Measurements from ENCODE around the gene CCDC15.

The CCDC15 gene

DNA sequence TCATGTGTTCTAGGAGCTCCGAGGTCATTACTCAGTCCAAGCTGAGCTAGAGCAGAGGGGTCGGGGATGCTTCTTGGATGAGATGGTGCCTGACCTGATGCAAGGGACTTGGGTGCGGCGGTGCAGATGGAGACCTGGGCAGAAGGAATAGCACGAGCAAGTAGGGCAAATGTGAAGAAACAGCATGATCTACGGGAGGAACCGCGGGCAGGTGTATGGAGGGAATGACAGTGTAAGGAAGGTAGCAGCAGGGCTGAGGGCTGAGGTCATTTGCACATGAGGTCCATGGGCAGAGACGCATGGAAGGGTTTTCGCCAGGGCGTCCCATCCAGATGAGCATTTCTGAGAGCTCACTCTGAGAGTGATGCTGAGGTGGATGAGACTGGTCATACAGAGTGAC, 124.0 kb downstream of the CCDC15 start:
- DNase-seq (ENCODE audit: extremely low read depth, low read depth): no peak
- no peak overlapping the region for H3K4me3 ChIP-seq (replicated peaks; ENCODE audit: low read depth, low read length)
- TF ChIP-seq, protein P1, sequence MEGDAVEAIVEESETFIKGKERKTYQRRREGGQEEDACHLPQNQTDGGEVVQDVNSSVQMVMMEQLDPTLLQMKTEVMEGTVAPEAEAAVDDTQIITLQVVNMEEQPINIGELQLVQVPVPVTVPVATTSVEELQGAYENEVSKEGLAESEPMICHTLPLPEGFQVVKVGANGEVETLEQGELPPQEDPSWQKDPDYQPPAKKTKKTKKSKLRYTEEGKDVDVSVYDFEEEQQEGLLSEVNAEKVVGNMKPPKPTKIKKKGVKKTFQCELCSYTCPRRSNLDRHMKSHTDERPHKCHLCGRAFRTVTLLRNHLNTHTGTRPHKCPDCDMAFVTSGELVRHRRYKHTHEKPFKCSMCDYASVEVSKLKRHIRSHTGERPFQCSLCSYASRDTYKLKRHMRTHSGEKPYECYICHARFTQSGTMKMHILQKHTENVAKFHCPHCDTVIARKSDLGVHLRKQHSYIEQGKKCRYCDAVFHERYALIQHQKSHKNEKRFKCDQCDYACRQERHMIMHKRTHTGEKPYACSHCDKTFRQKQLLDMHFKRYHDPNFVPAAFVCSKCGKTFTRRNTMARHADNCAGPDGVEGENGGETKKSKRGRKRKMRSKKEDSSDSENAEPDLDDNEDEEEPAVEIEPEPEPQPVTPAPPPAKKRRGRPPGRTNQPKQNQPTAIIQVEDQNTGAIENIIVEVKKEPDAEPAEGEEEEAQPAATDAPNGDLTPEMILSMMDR (IDR thresholded peaks at IDR 0.05; ENCODE audit: low read depth, low read length, missing control alignments): no peak

DNA sequence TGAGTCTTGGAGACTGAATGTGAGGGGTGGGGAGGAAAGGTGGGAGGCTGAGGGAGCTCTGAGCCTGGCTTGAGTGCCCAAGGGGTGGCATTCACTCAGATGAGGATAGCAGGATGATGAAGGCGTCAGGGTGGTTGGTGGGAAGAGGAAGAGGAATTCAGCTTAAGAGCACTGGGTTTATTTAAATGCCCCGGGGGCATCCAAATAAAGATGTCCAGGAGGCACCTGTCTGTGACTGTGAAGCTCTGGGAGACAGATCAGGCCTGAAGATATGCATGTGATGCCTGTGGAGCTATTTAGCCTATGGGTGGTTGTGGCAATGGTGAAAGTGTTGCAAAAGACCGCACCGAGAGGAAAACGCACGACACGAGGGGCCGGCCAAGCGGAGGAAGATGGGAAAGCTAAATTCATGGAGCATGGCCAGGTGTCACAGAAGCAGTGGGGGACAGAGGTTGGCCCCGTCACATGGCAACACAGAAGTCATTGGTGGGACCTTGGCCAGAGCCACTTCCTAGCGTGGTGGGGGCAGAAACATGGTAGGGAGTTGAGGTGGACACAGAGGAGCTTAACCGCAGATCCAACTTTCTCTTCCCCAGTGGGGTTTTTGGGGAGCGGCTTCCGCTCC, 124.6 kb downstream of the CCDC15 start:
- no peak overlapping the region for H3K4me3 ChIP-seq (replicated peaks; ENCODE audit: low read depth, low read length)
- no peak for DNase-seq (ENCODE audit: extremely low read depth, low read depth)
- TF ChIP-seq, protein P1 (IDR thresholded peaks at IDR 0.05; ENCODE audit: low read depth, low read length, missing control alignments): no peak

DNA sequence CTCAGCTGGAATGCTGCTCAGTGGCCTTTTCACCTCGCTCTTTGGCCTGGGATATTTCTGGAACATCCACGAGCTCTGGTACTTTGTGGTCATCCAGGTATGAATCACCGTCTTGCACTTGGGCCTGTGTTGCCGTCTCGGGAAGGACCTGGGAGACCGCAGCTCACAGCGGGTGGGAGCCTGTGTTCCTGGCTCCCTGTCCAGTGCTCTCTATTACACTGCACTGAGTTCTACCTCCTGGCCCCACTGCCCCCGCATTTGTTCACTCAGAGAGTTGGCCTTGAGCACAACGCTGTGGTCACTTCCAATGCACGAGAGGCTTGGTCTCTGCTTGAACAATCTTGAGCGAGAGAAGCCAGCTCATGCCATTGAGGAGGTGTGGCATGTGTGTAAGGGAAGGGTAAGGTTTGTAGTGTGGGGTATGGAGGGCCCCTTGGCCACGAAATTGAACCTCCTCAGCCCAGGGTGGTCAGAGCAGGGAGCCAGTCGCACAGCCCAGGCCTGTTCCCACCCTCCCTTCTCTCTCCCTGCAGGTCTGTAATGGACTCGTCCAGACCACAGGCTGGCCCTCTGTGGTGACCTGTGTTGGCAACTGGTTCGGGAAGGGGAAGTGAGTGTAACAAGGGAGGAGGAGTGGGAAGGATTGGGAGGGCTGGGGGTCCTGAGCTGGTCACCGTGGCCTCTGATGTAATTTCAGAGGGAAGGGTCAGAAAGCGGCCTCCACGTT, 125.3 kb downstream of the CCDC15 start:
- DNase-seq (ENCODE audit: extremely low read depth, low read depth): no peak
- TF ChIP-seq, protein P1 (IDR thresholded peaks at IDR 0.05; ENCODE audit: low read depth, low read length, missing control alignments): no peak
- H3K4me3 ChIP-seq (replicated peaks; ENCODE audit: low read depth, low read length): no peak overlapping the region

DNA sequence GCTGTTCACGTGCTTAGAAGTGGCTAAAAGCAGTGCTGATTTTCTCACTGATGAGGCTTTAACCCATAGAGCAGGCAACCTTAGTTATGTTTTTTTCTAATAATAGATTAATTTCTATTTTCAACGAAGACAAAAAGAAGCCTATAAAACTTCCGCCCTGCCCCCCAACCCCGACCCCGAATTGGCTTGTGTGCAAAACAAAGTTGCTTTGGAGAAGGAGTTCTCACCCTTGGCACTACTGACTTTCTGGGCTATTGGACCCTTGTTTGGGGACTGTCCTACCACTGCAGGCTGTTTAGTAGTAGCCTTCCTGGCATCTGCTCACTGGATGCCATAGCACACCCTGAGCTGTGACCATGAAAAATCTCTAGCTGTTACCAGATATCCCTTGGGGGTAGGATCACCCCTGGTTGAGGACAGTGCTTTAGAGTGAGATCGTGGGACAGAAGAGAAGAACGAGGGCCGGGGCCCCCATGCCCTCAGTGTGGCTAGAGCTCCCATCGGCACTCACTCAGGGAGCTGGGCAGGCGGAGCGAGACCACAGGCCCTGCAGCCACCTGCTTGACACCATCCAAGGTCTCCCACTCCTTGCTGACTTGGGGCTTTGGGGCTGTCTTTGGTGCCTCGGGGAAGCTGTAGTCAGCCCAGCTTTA, 126.0 kb downstream of the CCDC15 start:
- no peak overlapping the region for H3K4me3 ChIP-seq (replicated peaks; ENCODE audit: low read depth, low read length)
- no peak for DNase-seq (ENCODE audit: extremely low read depth, low read depth)
- TF ChIP-seq, protein P1 (IDR thresholded peaks at IDR 0.05; ENCODE audit: low read depth, low read length, missing control alignments): no peak

DNA sequence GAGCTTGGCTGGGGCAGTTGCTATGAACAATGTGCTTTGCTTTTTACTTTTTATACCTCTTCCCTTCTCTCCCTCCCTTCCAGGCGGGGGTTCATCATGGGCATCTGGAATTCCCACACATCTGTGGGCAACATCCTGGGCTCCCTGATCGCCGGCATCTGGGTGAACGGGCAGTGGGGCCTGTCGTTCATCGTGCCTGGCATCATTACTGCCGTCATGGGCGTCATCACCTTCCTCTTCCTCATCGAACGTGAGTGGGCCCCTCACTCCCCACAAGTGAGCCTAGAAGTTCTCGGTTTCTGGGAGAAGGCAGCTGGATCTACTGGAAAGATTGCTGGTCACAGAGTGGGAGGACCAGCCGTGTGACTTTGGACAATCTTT, 126.5 kb downstream of the CCDC15 start:
- TF ChIP-seq, protein P1 (IDR thresholded peaks at IDR 0.05; ENCODE audit: low read depth, low read length, missing control alignments): no peak
- H3K4me3 ChIP-seq (replicated peaks; ENCODE audit: low read depth, low read length): no peak overlapping the region
- DNase-seq (ENCODE audit: extremely low read depth, low read depth): no peak

DNA sequence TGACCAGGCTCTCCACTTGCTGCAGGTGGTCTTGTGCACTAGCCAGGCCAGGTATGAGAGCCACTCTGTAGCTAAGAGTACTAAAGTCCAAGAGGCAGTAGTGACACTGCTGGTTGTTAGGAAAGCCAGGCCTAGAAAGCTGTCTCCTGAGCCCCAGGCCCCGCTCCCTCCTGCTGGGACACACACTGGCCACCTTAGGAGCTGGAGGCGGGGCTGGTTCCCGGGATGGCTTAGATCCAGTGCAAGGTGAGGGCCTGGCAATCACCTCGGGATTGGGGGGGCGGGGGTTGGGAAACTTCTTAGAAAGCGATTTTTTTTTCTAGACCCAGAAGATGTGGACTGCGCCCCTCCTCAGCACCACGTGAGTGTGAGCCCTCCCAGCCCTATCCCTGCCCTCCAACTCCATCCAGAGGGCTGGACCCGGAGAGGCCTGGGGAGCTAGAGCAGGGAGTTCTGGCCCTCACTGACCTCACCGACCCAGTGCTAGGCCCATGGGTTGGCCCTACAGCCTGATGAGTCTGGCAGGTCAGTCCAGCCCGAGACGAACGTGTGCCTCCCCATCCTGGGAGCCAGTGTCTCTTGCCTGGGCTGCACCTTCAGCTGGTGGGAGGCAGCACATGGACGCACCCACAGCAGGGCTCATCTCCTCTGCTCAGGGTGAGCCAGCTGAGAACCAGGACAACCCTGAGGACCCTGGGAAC, 127.2 kb downstream of the CCDC15 start:
- TF ChIP-seq, protein P1 (IDR thresholded peaks at IDR 0.05; ENCODE audit: low read depth, low read length, missing control alignments): no peak
- DNase-seq (ENCODE audit: extremely low read depth, low read depth): no peak
- no peak overlapping the region for H3K4me3 ChIP-seq (replicated peaks; ENCODE audit: low read depth, low read length)
